ENCODE data around the gene EXOC6. TPM values are rescaled to one million over a fixed set of nuclear protein-coding genes. Genes with fewer than 3 reads are reported as not detected.

Gene EXOC6
- polyA plus RNA-seq, 1 donor from 2014 or later: 26.3 TPM

DNA sequence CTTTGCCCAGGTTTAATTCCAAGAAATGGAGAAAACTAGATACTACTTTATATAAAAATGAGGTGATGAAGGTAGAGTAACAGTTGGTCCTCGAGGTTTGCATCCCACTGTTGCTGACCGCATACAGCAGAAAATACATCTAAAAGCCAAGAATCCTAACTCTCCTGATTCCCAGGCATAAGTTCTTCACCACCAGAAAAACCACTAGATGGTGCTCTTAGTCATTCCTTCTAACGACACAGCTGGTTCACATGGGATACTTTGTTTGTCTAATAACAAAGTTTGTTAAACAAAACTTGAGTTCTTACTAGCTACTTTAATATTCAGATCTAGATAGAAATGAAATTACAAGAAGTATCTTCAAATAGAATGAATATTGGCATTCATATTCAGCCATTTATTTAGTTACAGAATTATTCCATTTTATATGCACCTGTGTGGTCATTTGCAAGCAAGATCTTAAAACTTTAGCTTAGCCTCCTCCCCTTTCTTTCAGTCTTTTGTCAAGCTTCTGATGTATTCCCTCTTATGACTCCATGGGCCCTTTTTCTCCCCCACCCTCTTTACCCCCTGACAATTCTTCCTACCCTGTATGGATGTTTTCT is 158.2 kb downstream of the EXOC6 start:
- Histone ChIP-seq H2AFZ (ENCODE audit: low read depth, low read length) (no peak overlapping the region), H3K27me3 (ENCODE audit: insufficient read depth, low read depth, low read length) (no peaks in the 10 kb centered on the region), H3K9ac (ENCODE audit: low read length) (no peak overlapping the region), H4K20me1 (ENCODE audit: insufficient read depth) (no peaks in the 10 kb centered on the region), H3K9me2 (ENCODE audit: insufficient read depth, low read length) (no peaks in the 10 kb centered on the region), H3K79me2 (replicated peaks; ENCODE audit: insufficient read depth, low read length) (no peaks in the 10 kb centered on the region), H3F3A (ENCODE audit: insufficient read depth, low read length, poor library complexity, severe bottlenecking) (no peaks in the 10 kb centered on the region), H3K9me3 (ENCODE audit: low read length) (no peaks in the 10 kb centered on the region), H3K4me3 (ENCODE audit: low read length) (no peak overlapping the region), H3K36me3 (ENCODE audit: insufficient read depth, low read length) (no peaks in the 10 kb centered on the region), H3K27ac (ENCODE audit: low read length) (no peak overlapping the region), H3K4me2 (ENCODE audit: low read length) (no peak overlapping the region)
- TF ChIP-seq TAF1 (IDR thresholded peaks at IDR 0.05; ENCODE audit: low read depth) (no peak), CTCF (IDR thresholded peaks at IDR 0.05; ENCODE audit: poor library complexity, severe bottlenecking) (peak; percentile 77), RAD21 (conservative IDR thresholded peaks at IDR 0.05) (peak; percentile 77), SMC3 (conservative IDR thresholded peaks at IDR 0.05; ENCODE audit: poor library complexity) (peak; percentile 82)
- TF ChIP-seq, protein P1, sequence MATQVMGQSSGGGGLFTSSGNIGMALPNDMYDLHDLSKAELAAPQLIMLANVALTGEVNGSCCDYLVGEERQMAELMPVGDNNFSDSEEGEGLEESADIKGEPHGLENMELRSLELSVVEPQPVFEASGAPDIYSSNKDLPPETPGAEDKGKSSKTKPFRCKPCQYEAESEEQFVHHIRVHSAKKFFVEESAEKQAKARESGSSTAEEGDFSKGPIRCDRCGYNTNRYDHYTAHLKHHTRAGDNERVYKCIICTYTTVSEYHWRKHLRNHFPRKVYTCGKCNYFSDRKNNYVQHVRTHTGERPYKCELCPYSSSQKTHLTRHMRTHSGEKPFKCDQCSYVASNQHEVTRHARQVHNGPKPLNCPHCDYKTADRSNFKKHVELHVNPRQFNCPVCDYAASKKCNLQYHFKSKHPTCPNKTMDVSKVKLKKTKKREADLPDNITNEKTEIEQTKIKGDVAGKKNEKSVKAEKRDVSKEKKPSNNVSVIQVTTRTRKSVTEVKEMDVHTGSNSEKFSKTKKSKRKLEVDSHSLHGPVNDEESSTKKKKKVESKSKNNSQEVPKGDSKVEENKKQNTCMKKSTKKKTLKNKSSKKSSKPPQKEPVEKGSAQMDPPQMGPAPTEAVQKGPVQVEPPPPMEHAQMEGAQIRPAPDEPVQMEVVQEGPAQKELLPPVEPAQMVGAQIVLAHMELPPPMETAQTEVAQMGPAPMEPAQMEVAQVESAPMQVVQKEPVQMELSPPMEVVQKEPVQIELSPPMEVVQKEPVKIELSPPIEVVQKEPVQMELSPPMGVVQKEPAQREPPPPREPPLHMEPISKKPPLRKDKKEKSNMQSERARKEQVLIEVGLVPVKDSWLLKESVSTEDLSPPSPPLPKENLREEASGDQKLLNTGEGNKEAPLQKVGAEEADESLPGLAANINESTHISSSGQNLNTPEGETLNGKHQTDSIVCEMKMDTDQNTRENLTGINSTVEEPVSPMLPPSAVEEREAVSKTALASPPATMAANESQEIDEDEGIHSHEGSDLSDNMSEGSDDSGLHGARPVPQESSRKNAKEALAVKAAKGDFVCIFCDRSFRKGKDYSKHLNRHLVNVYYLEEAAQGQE (IDR thresholded peaks at IDR 0.05; ENCODE audit: borderline replicate concordance): no peak

DNA sequence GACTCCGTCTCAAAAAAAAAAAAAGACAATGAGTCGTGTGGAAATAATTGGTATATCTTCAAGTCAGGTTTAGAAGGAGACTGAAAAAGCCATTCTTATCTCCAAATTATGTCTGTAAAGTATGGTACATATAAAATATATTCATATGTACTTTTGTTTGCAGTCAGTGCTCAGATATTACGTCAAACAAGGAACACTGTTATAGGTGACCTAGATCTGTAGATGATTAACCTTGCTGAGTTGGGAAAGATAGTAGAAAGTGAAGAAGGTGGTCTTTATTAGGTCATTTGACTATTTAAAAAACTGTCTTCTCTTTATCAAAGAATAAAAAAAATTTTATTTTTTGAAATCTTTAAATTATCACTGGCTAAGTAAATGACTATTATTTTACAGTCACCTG is 167.4 kb downstream of the EXOC6 start:
- TF ChIP-seq POLR2AphosphoS5 (IDR thresholded peaks at IDR 0.05): no peak
- TF ChIP-seq SMC3 (conservative IDR thresholded peaks at IDR 0.05; ENCODE audit: poor library complexity): no peak
- no peak for TF ChIP-seq EP300 (conservative IDR thresholded peaks at IDR 0.05; ENCODE audit: poor library complexity, severe bottlenecking)
- TF ChIP-seq MXI1 (conservative IDR thresholded peaks at IDR 0.05; ENCODE audit: poor library complexity, severe bottlenecking): no peak

More for the DNA sequence above, 167.4 kb downstream of the EXOC6 start:
- Histone ChIP-seq H3F3A (ENCODE audit: insufficient read depth, low read length, poor library complexity, severe bottlenecking) (no peaks in the 10 kb centered on the region), H3K4me3 (ENCODE audit: low read length) (no peak overlapping the region), H3K36me3 (ENCODE audit: insufficient read depth, low read length) (no peaks in the 10 kb centered on the region), H3K79me2 (replicated peaks; ENCODE audit: insufficient read depth, low read length) (no peaks in the 10 kb centered on the region), H2AFZ (ENCODE audit: low read depth, low read length) (no peak overlapping the region), H4K20me1 (ENCODE audit: insufficient read depth) (no peaks in the 10 kb centered on the region), H3K9me3 (ENCODE audit: low read length) (no peaks in the 10 kb centered on the region), H3K27me3 (ENCODE audit: insufficient read depth, low read depth, low read length) (no peaks in the 10 kb centered on the region), H3K9me2 (ENCODE audit: insufficient read depth, low read length) (no peaks in the 10 kb centered on the region), H3K4me2 (ENCODE audit: low read length) (no peak overlapping the region), H3K27ac (ENCODE audit: low read length) (no peak overlapping the region), H3K9ac (ENCODE audit: low read length) (no peak overlapping the region)

Data from neural cell (in vitro differentiated cells).